Heart right ventricle (tissue), 16 donors: Measurements from ENCODE around the gene ADAMTS2. TPM values are rescaled to one million over a fixed set of nuclear protein-coding genes. Genes with fewer than 3 reads are reported as not detected.

Experiments used
- ATAC-seq, 8 donors: fragments of 200-7000 bp; cut with Tn5 transposase; one replicate each; pipeline ENCODE4 v1.9.1; 2020; ENCODE audit warnings: mild to moderate bottlenecking in 8 of 8, moderate library complexity in 8 of 8, moderate number of reproducible peaks in 1 of 8
- DNase-seq, 2 donors: peaks; one replicate each; pipeline ENCODE4 v3.0.0-alpha.2; 2020
- H3K27ac ChIP-seq, 10 donors: fragments of 200-600 bp; sonication (generic) in 2 of 10; one replicate each; pipeline versions ENCODE4 v1.5.0 to v1.8.0; 2020 to 2022; ENCODE audit warnings: mild to moderate bottlenecking in 3 of 10
- H3K27me3 ChIP-seq, 7 donors: fragments of 200-600 bp; one replicate each; pipeline ENCODE4 v1.8.0; 2021 to 2022; ENCODE audit warnings: mild to moderate bottlenecking in 2 of 7
- H3K36me3 ChIP-seq, 9 donors: fragments of 200-600 bp; sonication (generic) in 1 of 9; one replicate each; pipeline versions ENCODE4 v1.5.0 to v1.8.0; 2020 to 2022; ENCODE audit warnings: mild to moderate bottlenecking in 2 of 9
- H3K4me1 ChIP-seq, 9 donors: fragments of 200-600 bp; sonication (generic) in 1 of 9; one replicate each; pipeline versions ENCODE4 v1.5.0 to v1.8.0; 2020 to 2022; ENCODE audit warnings: mild to moderate bottlenecking in 4 of 9
- H3K4me3 ChIP-seq, 10 donors: fragments of 200-600 bp; sonication (generic) in 2 of 10; one replicate each; pipeline versions ENCODE4 v1.5.0 to v1.8.0; 2020 to 2022; ENCODE audit warnings: mild to moderate bottlenecking in 7 of 10, moderate library complexity in 2 of 10
- H3K9me3 ChIP-seq, 11 donors: fragments of 200-600 bp in 10 of 11; sonication (generic) in 2 of 11; one replicate each; pipeline versions ENCODE4 v1.5.0 to v1.8.0; 2013 to 2022; ENCODE audit warnings: mild to moderate bottlenecking in 2 of 11, control low read depth in 1 of 11, moderate library complexity in 1 of 11
- CTCF ChIP-seq, 9 donors: fragments of 200-600 bp; sonication (generic) in 2 of 9; IDR thresholded peaks; one replicate each; pipeline versions ENCODE4 v1.5.0 to v1.8.0; 2021 to 2022; ENCODE audit warnings: antibody characterized with exemption in 9 of 9, mild to moderate bottlenecking in 5 of 9, moderate library complexity in 1 of 9
- WGBS, 2 donors: extraction: QIAGEN DNeasy Blood & Tissue Kit; methylation state at CpG; one replicate each; pipeline ENCODE4 v1.1.7; 2013; ENCODE audit warnings: inconsistent platforms in 1 of 2; 5-methylcytosine and 5-hydroxymethylcytosine counted together
- intact Hi-C, 10 donors: fragments of 100-400 bp; cut with DNase I; formaldehyde crosslinking; loops; one replicate each; pipeline versions ENCODE4 v1.11.1 to v1.14.2; 2022
- polyA plus RNA-seq, 2 donors: library from polyadenylated mRNA; stranded (reverse); fragments of 200-250 nt; gene quantifications; one replicate each; pipeline ENCODE4 v1.2.3, GENCODE V29; 2013
- total RNA-seq, 10 donors: library from RNA; stranded (reverse); fragmentation: NEBNext Ultra II Directional in 3 of 10; extraction: Animal tissue kit (Norgen Biotek cat#: 25700) in 3 of 10; gene quantifications; one replicate each; pipeline versions ENCODE4 v1.2.1 to v1.2.4, GENCODE V29; 2021 to 2023
- donor health status: Arrhythmogenic right ventricular cardiomyopathy.
- donor health status: ischemic (EF 13 %, LVEDD 7.1; RV severe dilation, severe dysfunction).
- donor health status: healthy with polysubstance abuse.
- donor health status: DM: no; HTN: yes; CAD: no.
- donor health status: DM: no; HTN: no; CAD: no.
- donor health status: ischemic (EF 25% LVEDD 6.9; RV normal size, moderate dysfunction).
- donor health status: ischemic (EF 25% LVEDD 5.7; RV mildly dilated, moderate dysfunction).
- donor health status: healthy.
- donor health status: DM: yes; HTN: yes; CAD: no.
- donor health status: Ischemic cardiomyopathy.
- donor health status: ischemic (EF 35%, LVEDD 5.7; RV mildly dilated, moderate dysfunction).
- donor health status: nonischemic (EF 11% LVEDD 7.7; RV severe dilation, severe dysfunction).
- donor health status: DM: yes; HTN: yes; CAD: no.
- donor health status: PGD.
- donor health status: ischemic (EF 29% LVEDD 5.4; RV normal size, mild dysfunction).
- donor health status: nonischemic (EF 23%, LVEDD 6.1; RV moderate dilation, normal function).

The ADAMTS2 gene
- total and polyA plus RNA-seq, 12 donors: 1.7 to 13.5 (median 3.9) TPM

GRCh38 chr5:179185941-179186411 lies 159.3 kb downstream of the ADAMTS2 start:
- TF ChIP-seq CTCF (IDR thresholded peaks at IDR 0.05): no peak
- 86 to 93% methylated on average over 8 of the region's 8 CpGs for WGBS, 2 donors
- H3K36me3 ChIP-seq: no peaks in the 10 kb centered on the region
- ATAC-seq: peak in 1 of 8 donors; percentile 29
- peaks cover 0 to 3% (median 0%) of the 10 kb centered on the region in 9 donors for H3K4me1 ChIP-seq
- peaks cover 0 to 35% (median 30%) of the 10 kb centered on the region in 7 donors for H3K27me3 ChIP-seq
- H3K9me3 ChIP-seq: no peaks in the 10 kb centered on the region
- H3K4me3 ChIP-seq: no peak overlapping the region
- DNase-seq: no peak
- intact Hi-C loops: no loop called here
- no peak overlapping the region for H3K27ac ChIP-seq

GRCh38 chr5:179185256-179185940 lies 159.9 kb downstream of the ADAMTS2 start:
- Histone ChIP-seq H3K27me3 (peaks cover 0 to 39% (median 24%) of the 10 kb centered on the region in 7 donors), H3K4me3 (no peak overlapping the region), H3K4me1 (no peaks in the 10 kb centered on the region), H3K36me3 (peaks cover 0 to under 1% (median 0%) of the 10 kb centered on the region in 9 donors), H3K27ac (no peak overlapping the region), H3K9me3 (no peaks in the 10 kb centered on the region)
- ATAC-seq (no peak), DNase-seq (no peak)
- intact Hi-C loops: no loop called here
- WGBS, 2 donors: 78 to 83% methylated on average over 16 of the region's 16 CpGs
- TF ChIP-seq CTCF (IDR thresholded peaks at IDR 0.05): no peak

- H3K27me3 ChIP-seq: peaks cover 0 to 39% (median 22%) of the 10 kb centered on the region in 7 donors
- ATAC-seq (no peak), DNase-seq (no peak)
- no peaks in the 10 kb centered on the region for H3K4me1 ChIP-seq
- H3K4me3 ChIP-seq: no peak overlapping the region
- H3K27ac ChIP-seq: no peak overlapping the region
- intact Hi-C loops: no loop called here
- WGBS, 2 donors: 84 to 88% methylated on average over 11 of the region's 11 CpGs
- no peak for TF ChIP-seq CTCF (IDR thresholded peaks at IDR 0.05)
- peaks cover 0 to 2% (median 0%) of the 10 kb centered on the region in 11 donors for H3K9me3 ChIP-seq
- peaks cover 0 to 9% (median 0%) of the 10 kb centered on the region in 9 donors for H3K36me3 ChIP-seq
Observed at GRCh38 chr5:179184521-179185050, 160.7 kb downstream of the ADAMTS2 start.

GRCh38 chr5:179183481-179183880 lies 161.8 kb downstream of the ADAMTS2 start:
- Histone ChIP-seq H3K36me3 (peaks cover 0 to 11% (median 0%) of the 10 kb centered on the region in 9 donors), H3K9me3 (peaks cover 0 to 13% (median 0%) of the 10 kb centered on the region in 11 donors), H3K27me3 (peaks cover 0 to 39% (median 17%) of the 10 kb centered on the region in 7 donors), H3K4me1 (no peaks in the 10 kb centered on the region), H3K27ac (no peak overlapping the region), H3K4me3 (no peak overlapping the region)
- intact Hi-C loops: no loop called here
- TF ChIP-seq CTCF (IDR thresholded peaks at IDR 0.05): no peak
- DNase-seq (no peak), ATAC-seq (no peak)
